GM12872 (cell line): ENCODE results near the gene DLX1.

Experiments
- CTCF ChIP-seq: IDR thresholded peaks from 3 replicates; pipeline ENCODE4 v1.5.1; 2011; ENCODE audit warnings: low read depth, mild to moderate bottlenecking, low read length, moderate library complexity; ENCODE audit not compliant: insufficient read depth

The DLX1 gene

GRCh38 chr2:172082105-172082943 lies 3.0 kb upstream of the DLX1 start:
- TF ChIP-seq CTCF, result no peak

DNA sequence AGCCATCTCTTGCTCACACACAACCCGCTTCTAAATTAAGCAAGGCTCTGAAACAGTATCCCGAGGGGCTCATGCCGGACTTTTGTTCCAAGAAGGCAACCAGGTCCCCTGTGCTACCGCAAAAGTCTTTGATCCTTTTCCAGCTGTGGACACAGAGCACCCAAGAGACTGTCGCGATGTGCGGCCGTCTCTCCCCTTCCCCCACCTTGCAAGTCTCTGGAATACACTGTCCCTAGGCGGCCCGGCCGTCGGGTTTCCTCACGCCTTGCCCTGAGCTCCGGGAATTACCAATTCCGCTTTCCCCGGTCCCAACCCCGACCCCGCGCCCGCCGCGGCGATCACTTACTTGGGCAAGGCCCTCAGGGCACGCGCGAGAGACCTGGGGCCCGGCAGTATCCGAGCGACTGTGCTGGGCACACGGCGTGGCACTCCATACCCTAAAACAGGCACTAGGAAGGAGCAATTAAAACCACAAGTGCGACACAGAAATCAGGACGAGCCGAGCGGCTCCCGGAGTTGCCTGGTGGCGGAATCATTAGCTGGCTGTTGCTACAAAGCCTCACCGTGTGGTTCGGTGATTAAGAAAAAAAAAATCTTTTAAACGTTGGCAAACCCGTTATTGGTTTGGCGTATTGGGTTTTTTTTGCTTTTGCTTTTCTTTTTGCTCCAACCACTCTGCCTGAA lies 2.2 kb upstream of the DLX1 start:
- no peak for TF ChIP-seq CTCF

DNA sequence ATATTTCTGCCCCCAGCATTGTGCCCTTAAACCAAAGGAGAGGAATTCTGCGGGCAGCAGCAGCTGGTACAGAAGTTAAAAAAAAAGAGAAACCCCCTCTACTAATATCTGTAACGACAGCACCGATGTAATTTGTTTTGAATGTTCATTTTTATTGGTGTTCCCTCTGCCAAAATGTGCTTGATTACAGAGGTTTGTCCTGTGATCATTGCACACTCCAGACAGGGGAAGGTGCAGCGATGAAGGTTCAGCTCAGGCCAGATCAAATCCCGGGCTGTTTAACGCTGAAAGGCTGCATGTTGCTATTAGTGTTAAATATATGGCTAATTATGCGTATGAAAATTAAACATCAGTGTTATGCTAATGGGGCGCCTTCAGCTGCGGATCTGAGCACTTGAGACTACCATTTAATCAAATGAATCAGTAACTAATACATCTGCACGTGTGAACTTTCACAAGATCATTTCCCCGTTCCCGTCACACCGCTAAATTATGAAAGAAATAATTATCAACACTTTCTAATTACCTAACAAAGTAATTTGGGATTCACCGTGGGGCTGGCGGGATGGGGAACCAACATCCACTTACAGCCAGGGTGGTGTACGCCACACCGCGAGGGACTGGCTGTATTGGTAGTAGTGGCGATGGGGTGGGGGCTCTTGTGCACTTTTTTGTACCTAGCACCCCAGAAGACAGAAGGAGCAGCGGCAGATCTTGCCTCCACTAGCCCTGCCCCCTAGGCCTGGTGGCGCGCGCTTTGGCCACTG lies 1.5 kb upstream of the DLX1 start:
- no peak for TF ChIP-seq CTCF

DNA sequence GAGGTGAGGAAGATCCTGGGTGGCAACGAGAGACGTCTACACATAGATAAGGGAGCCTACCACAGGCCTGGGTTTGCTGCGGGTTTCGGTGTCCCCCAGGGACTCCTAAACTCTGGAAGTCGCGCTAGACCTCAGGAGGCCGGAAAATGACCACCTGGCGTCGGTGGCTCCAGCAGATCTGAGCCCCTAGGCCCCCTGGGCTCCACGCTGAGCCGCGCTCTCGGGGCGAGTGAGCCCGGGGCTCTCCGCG lies 987 bp upstream of the DLX1 start:
- TF ChIP-seq CTCF, result no peak

GRCh38 chr2:172084645-172085459 lies 455 bp upstream of the DLX1 start:
- TF ChIP-seq CTCF, result 0 out of 3 replicates have a peak, but pooled peaks have one; percentile 20

- peak; percentile 4; the same call in 1 of the 3 replicates for TF ChIP-seq CTCF
Observed at GRCh38 chr2:172086241-172087206, 1.2 kb downstream of the DLX1 start.
